Activated CD4-positive, alpha-beta T cell treated with anti-CD3 and anti-CD28 coated beads for 48 hours (primary cell): Measurements from ENCODE around the gene IRAK2.

Experiments used
- DNase-seq: peaks from one replicate; pipeline ENCODE4 v3.0.0-alpha.2; 2020

Gene IRAK2

GRCh38 chr3:10224794-10225665 lies 60.3 kb downstream of the IRAK2 start:
- peak; percentile 78 for DNase-seq

GRCh38 chr3:10226293-10226692 lies 61.6 kb downstream of the IRAK2 start:
- no peak for DNase-seq

GRCh38 chr3:10228248-10228950 lies 63.7 kb downstream of the IRAK2 start:
- peak; percentile 70 for DNase-seq

- DNase-seq = no peak
Observed at GRCh38 chr3:10229576-10229975, 64.9 kb downstream of the IRAK2 start.

- no peak for DNase-seq
Observed at GRCh38 chr3:10232137-10232536, 67.4 kb downstream of the IRAK2 start.

- no peak for DNase-seq
Observed at GRCh38 chr3:10233988-10234387, 69.3 kb downstream of the IRAK2 start.

GRCh38 chr3:10234526-10235230 lies 70.0 kb downstream of the IRAK2 start:
- no peak for DNase-seq

GRCh38 chr3:10235551-10235950 lies 70.8 kb downstream of the IRAK2 start:
- DNase-seq = no peak

GRCh38 chr3:10238345-10239183 lies 73.8 kb downstream of the IRAK2 start:
- peak; percentile 58 for DNase-seq

- no peak for DNase-seq
Observed at GRCh38 chr3:10240799-10241198, 76.1 kb downstream of the IRAK2 start.

- peak; percentile 86 for DNase-seq
Observed at GRCh38 chr3:10242182-10243065, 77.7 kb downstream of the IRAK2 start.

GRCh38 chr3:10244009-10244408 lies 79.3 kb downstream of the IRAK2 start:
- no peak for DNase-seq

GRCh38 chr3:10245081-10245712 lies 80.5 kb downstream of the IRAK2 start:
- no peak for DNase-seq

- DNase-seq = no peak
Observed at GRCh38 chr3:10247679-10248183, 83.0 kb downstream of the IRAK2 start.

GRCh38 chr3:10248184-10248983 lies 83.7 kb downstream of the IRAK2 start, which contains the start of gene TATDN2:
TSS of gene TATDN2 (plus strand) at chr3:10248459. CDS start at chr3:10249201, 742 bp downstream.
- peak; percentile 96 for DNase-seq

GRCh38 chr3:10248984-10249748 lies 84.4 kb downstream of the IRAK2 start:
- peak; percentile 85 for DNase-seq

GRCh38 chr3:10249833-10250232 lies 85.1 kb downstream of the IRAK2 start:
- DNase-seq = no peak

- DNase-seq = no peak
Observed at GRCh38 chr3:10251006-10251405, 86.3 kb downstream of the IRAK2 start.

- no peak for DNase-seq
Observed at GRCh38 chr3:10253731-10254130, 89.0 kb downstream of the IRAK2 start.
